Kidney (tissue), 14 donors: ENCODE data around the gene P2RY2. TPM values are rescaled to one million over a fixed set of nuclear protein-coding genes. Genes with fewer than 3 reads are reported as not detected.
A peak's percentile ranks its signal among the peaks of the same experiment; 100 is the strongest.

Experiments
- DNase-seq, 5 donors: peaks; one replicate each; pipeline ENCODE4 v3.0.0-alpha.2; 2013 to 2020
- FAIRE-seq: peaks from 2 replicates; lab custom pipeline; 2012; peaks lifted over from hg19 to GRCh38; lab: Jason Lieb, UNC
- H3K27ac ChIP-seq, 2 donors: one replicate each; pipeline ENCODE4 v1.7.0; 2013; ENCODE audit warnings: low read depth in 2 of 2, low read length in 2 of 2, inconsistent platforms in 1 of 2
- H3K27me3 ChIP-seq: one replicate; pipeline ENCODE4 v1.7.1; 2013; ENCODE audit warnings: low read length, inconsistent platforms; ENCODE audit not compliant: control insufficient read depth, insufficient read depth
- H3K36me3 ChIP-seq, 3 donors: one replicate each; pipeline versions ENCODE4 v1.7.0 to v1.7.1; 2013; ENCODE audit warnings: low read length in 3 of 3, control low read depth in 1 of 3, inconsistent platforms in 1 of 3; ENCODE audit not compliant: insufficient read depth in 3 of 3, control insufficient read depth in 2 of 3
- H3K4me1 ChIP-seq, 3 donors: one replicate each; pipeline versions ENCODE4 v1.7.0 to v1.7.1; 2013; ENCODE audit warnings: low read length in 3 of 3, inconsistent platforms in 1 of 3, low read depth in 1 of 3; ENCODE audit not compliant: control insufficient read depth in 2 of 3, insufficient read depth in 2 of 3
- H3K4me3 ChIP-seq, 3 donors: one replicate each; pipeline versions ENCODE4 v1.7.0 to v1.8.1; 2013; ENCODE audit warnings: low read length in 3 of 3, control low read depth in 1 of 3, inconsistent platforms in 1 of 3
- H3K9ac ChIP-seq, 3 donors: one replicate each; pipeline versions ENCODE4 v1.7.0 to v1.7.1; 2013; ENCODE audit warnings: low read length in 3 of 3, control low read depth in 1 of 3, inconsistent platforms in 1 of 3
- H3K9me3 ChIP-seq, 3 donors: one replicate each; pipeline versions ENCODE4 v1.7.0 to v1.7.1; 2013; ENCODE audit warnings: low read length in 3 of 3, control low read depth in 1 of 3, inconsistent platforms in 1 of 3; ENCODE audit not compliant: control insufficient read depth in 2 of 3, insufficient read depth in 1 of 3
- CTCF ChIP-seq: IDR thresholded peaks from 3 replicates; pipeline ENCODE4 v1.5.1; 2012; ENCODE audit warnings: mild to moderate bottlenecking, moderate library complexity, borderline replicate concordance; ENCODE audit not compliant: insufficient read depth; ENCODE audit errors: extremely low read depth
- intact Hi-C: fragments of 100-400 bp; cut with DNase I; formaldehyde crosslinking; loops from one replicate; pipeline ENCODE4 v1.11.1; 2022
- polyA plus RNA-seq: library from polyadenylated mRNA; stranded (reverse); fragments of 350-450 nt; fragmentation: Illumina TruSeq; extraction: RNeasy Lipid Tissue Mini Kit (QIAGEN cat#74804); gene quantifications from one replicate; pipeline ENCODE4 v1.2.3, GENCODE V29; 2014; ENCODE audit warnings: low read depth, low replicate concordance; ENCODE audit not compliant: insufficient read depth
- total RNA-seq: library from RNA; stranded (reverse); fragmentation: NEBNext Ultra II Directional; extraction: Animal tissue kit (Norgen Biotek cat#: 25700); gene quantifications from one replicate; pipeline ENCODE4 v1.2.1, GENCODE V29; 2021
- donor health status: control.
- donor health status: control.
- donor health status: control.
- donor health status: control.
- donor health status: control.
- donor health status: DM: yes; HTN: yes; CAD: no.
- donor health status: Normal renal cell carcinoma (clear cell type).

P2RY2 gene
- total and polyA plus RNA-seq, 2 donors from 2014 or later, result 1.3 to 9.7 TPM

- no peak for FAIRE-seq
- intact Hi-C loops, result no loop called here
- H3K9ac ChIP-seq, result no peak overlapping the region
Measured at GRCh38 chr11:73243093-73243485, 25.0 kb downstream of the P2RY2 start.

GRCh38 chr11:73244589-73245240 is 26.6 kb downstream of the P2RY2 start:
- no peak for FAIRE-seq
- intact Hi-C loops, result no loop called here
- H3K9me3 ChIP-seq, result no peaks in the 10 kb centered on the region

More at GRCh38 chr11:73243093-73243485, 25.0 kb downstream of the P2RY2 start:
- no peak for TF ChIP-seq CTCF
- H3K4me3 ChIP-seq, result no peak overlapping the region
- no peak overlapping the region for H3K27ac ChIP-seq
- DNase-seq, result peak in 1 of 5 donors; percentile 54
- no peaks in the 10 kb centered on the region for H3K27me3 ChIP-seq
- H3K4me1 ChIP-seq, result peaks cover 0 to 7% (median 0%) of the 10 kb centered on the region in 3 donors
- no peaks in the 10 kb centered on the region for H3K9me3 ChIP-seq
- no peaks in the 10 kb centered on the region for H3K36me3 ChIP-seq

GRCh38 chr11:73245461-73245860 is 27.4 kb downstream of the P2RY2 start:
- Histone ChIP-seq H3K27me3 (no peaks in the 10 kb centered on the region), H3K9ac (no peak overlapping the region), H3K27ac (no peak overlapping the region), H3K4me3 (no peak overlapping the region), H3K36me3 (no peaks in the 10 kb centered on the region), H3K9me3 (no peaks in the 10 kb centered on the region), H3K4me1 (peaks cover 0 to 9% (median 7%) of the 10 kb centered on the region in 3 donors)
- DNase-seq, result peak in 2 of 5 donors; percentile 35 to 40
- no peak for FAIRE-seq
- intact Hi-C loops, result no loop called here
- TF ChIP-seq CTCF, result no peak

More at GRCh38 chr11:73244589-73245240, 26.6 kb downstream of the P2RY2 start:
- Histone ChIP-seq H3K4me3 (no peak overlapping the region), H3K36me3 (no peaks in the 10 kb centered on the region), H3K27me3 (no peaks in the 10 kb centered on the region), H3K27ac (no peak overlapping the region), H3K4me1 (peaks cover 0 to 7% (median 2%) of the 10 kb centered on the region in 3 donors), H3K9ac (no peak overlapping the region)
- peak in 2 of 5 donors; percentile 28 to 38 for DNase-seq
- no peak for TF ChIP-seq CTCF
